Neural cell (in vitro differentiated cells): Measurements from ENCODE around the gene PEAK3. TPM values are rescaled to one million over a fixed set of nuclear protein-coding genes. Genes with fewer than 3 reads are reported as not detected.
"Not testable (repeated sequence)": the region's sequence is repeated elsewhere in the genome, so short reads cannot be mapped to it uniquely, and the experiment has no call there.

Experiments
- H2AFZ ChIP-seq: fragments of 200-600, 300-800 bp; sonication (generic), shearing (Covaris generic); 2 replicates; pipeline ENCODE4 v1.6.0; 2014; ENCODE audit warnings: low read depth, mild to moderate bottlenecking, antibody characterized with exemption, low read length, moderate library complexity
- H3F3A ChIP-seq: fragments of 200-600 bp; shearing (Covaris generic); 2 replicates; pipeline ENCODE4 v1.6.1; 2016; ENCODE audit warnings: mild to moderate bottlenecking, moderate library complexity, mixed read lengths, antibody characterized with exemption, low read length; ENCODE audit not compliant: insufficient read depth, poor library complexity, severe bottlenecking
- H3K27ac ChIP-seq: fragments of 200-600, 300-800 bp; sonication (generic), shearing (Covaris generic); 2 replicates; pipeline ENCODE4 v1.5.1; 2014; ENCODE audit warnings: mild to moderate bottlenecking, low read length, moderate library complexity
- H3K27me3 ChIP-seq: fragments of 300-800, 200-600 bp; sonication (generic), shearing (Covaris generic); 2 replicates; pipeline ENCODE4 v1.6.0; 2014; ENCODE audit warnings: mild to moderate bottlenecking, low read depth, low read length, moderate library complexity; ENCODE audit not compliant: insufficient read depth
- H3K36me3 ChIP-seq: fragments of 300-800, 200-600 bp; sonication (generic), shearing (Covaris generic); 2 replicates; pipeline ENCODE4 v1.5.1; 2014; ENCODE audit warnings: mild to moderate bottlenecking, antibody characterized with exemption, low read length, moderate library complexity; ENCODE audit not compliant: insufficient read depth
- H3K4me2 ChIP-seq: fragments of 300-800, 200-600 bp; sonication (generic), shearing (Covaris generic); 2 replicates; pipeline ENCODE4 v1.6.0; 2014; ENCODE audit warnings: mild to moderate bottlenecking, low read length
- H3K4me3 ChIP-seq: fragments of 300-800, 200-600 bp; sonication (generic), shearing (Covaris generic); 2 replicates; pipeline ENCODE4 v1.5.1; 2014; ENCODE audit warnings: mild to moderate bottlenecking, low read length, moderate library complexity
- H3K79me2 ChIP-seq: fragments of 200-600 bp; shearing (Covaris generic); replicated peaks from 2 replicates; pipeline ENCODE4 v1.6.0; 2014; ENCODE audit warnings: mild to moderate bottlenecking, low read length, moderate library complexity; ENCODE audit not compliant: insufficient read depth
- H3K9ac ChIP-seq: fragments of 300-800, 200-600 bp; sonication (generic), shearing (Covaris generic); 2 replicates; pipeline ENCODE4 v1.6.1; 2016; ENCODE audit warnings: mild to moderate bottlenecking, low read length, mixed read lengths
- H3K9me2 ChIP-seq: fragments of 200-600 bp; shearing (Covaris generic); 2 replicates; pipeline ENCODE4 v1.6.1; 2016; ENCODE audit warnings: mild to moderate bottlenecking, low read length, mixed read lengths; ENCODE audit not compliant: insufficient read depth
- H3K9me3 ChIP-seq: fragments of 200-600, 300-800 bp; sonication (generic), shearing (Covaris generic); 2 replicates; pipeline ENCODE4 v1.6.1; 2016; ENCODE audit warnings: mild to moderate bottlenecking, mixed run types, low read length, moderate library complexity, mixed read lengths
- H4K20me1 ChIP-seq: fragments of 200-600 bp; shearing (Covaris generic); 2 replicates; pipeline ENCODE4 v1.6.1; 2016; ENCODE audit warnings: mild to moderate bottlenecking, mixed run types; ENCODE audit not compliant: insufficient read depth
- EP300 ChIP-seq: fragments of 450-650 bp; conservative IDR thresholded peaks from 2 replicates; pipeline ENCODE4 v1.6.1; 2014; ENCODE audit warnings: antibody characterized with exemption, mild to moderate bottlenecking, moderate library complexity; ENCODE audit not compliant: poor library complexity, severe bottlenecking
- EZH2 ChIP-seq: fragments of 200-600, 300-800 bp; shearing (Covaris generic), sonication (generic); IDR thresholded peaks from 2 replicates; pipeline ENCODE4 v1.6.1; 2014; ENCODE audit warnings: antibody characterized with exemption, low read length, borderline replicate concordance, mild to moderate bottlenecking; ENCODE audit not compliant: insufficient read depth, poor library complexity, severe bottlenecking
- MXI1 ChIP-seq: fragments of 450-650 bp; conservative IDR thresholded peaks from 2 replicates; pipeline ENCODE4 v1.6.1; 2014; ENCODE audit warnings: antibody characterized with exemption, mild to moderate bottlenecking; ENCODE audit not compliant: poor library complexity, severe bottlenecking
- POLR2AphosphoS5 ChIP-seq: IDR thresholded peaks from 2 replicates; pipeline ENCODE4 v1.6.1; 2012
- RAD21 ChIP-seq: fragments of 450-650 bp; conservative IDR thresholded peaks from 2 replicates; pipeline ENCODE4 v1.6.1; 2014; ENCODE audit warnings: antibody characterized with exemption, mild to moderate bottlenecking, moderate library complexity
- SMC3 ChIP-seq: fragments of 450-650 bp; conservative IDR thresholded peaks from 2 replicates; pipeline ENCODE4 v1.6.1; 2014; ENCODE audit warnings: antibody characterized with exemption, mild to moderate bottlenecking, moderate library complexity; ENCODE audit not compliant: poor library complexity
- TAF1 ChIP-seq: IDR thresholded peaks from 2 replicates; pipeline ENCODE4 v1.6.1; 2012; ENCODE audit warnings: low read depth
- polyA plus RNA-seq: library from polyadenylated mRNA; depleted of rRNA; stranded (reverse); fragments of >200 nt; gene quantifications from 2 replicates; pipeline ENCODE4 v1.2.3, GENCODE V29; 2014
- TF ChIP-seq, protein P1 (sequence below): IDR thresholded peaks from 2 replicates; pipeline ENCODE4 v1.6.1; 2012; ENCODE audit warnings: borderline replicate concordance
- TF ChIP-seq, protein P2 (sequence below): fragments of 450-650 bp; IDR thresholded peaks from 2 replicates; pipeline ENCODE4 v1.5.1; 2014; ENCODE audit warnings: antibody characterized with exemption, mild to moderate bottlenecking, moderate library complexity; ENCODE audit not compliant: poor library complexity, severe bottlenecking

Gene PEAK3
- polyA plus RNA-seq, 1 donor from 2014 or later: not detected

DNA sequence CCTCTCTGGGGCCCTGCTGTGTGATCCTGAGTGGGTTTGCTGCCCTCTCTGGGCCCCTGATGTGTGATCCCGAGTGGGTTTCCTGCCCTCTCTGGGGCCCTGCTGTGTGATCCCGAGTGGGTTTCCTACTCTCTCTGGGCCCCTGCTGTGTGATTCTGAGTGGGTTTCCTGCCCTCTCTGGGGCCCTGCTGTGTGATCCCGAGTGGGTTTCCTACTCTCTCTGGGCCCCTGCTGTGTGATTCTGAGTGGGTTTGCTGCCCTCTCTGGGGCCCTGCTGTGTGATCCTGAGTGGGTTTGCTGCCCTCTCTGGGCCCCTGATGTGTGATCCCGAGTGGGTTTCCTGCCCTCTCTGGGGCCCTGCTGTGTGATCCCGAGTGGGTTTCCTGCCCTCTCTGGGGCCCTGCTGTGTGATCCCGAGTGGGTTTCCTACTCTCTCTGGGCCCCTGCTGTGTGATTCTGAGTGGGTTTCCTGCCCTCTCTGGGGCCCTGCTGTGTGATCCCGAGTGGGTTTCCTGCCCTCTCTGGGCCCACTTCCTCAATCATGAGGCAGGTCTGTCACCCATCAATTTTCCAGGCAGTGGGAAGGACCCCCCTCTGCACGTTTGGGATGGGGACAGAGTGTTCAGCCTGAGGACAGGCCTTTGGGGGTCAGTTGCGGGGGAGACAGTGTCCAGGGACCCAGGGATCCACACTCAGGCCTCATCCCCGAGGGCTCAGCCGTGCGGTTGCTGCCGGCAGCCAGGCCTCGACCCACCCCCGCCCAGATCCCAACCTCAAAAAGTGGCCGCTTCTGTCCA lies 512 bp downstream of the PEAK3 start:
- not testable (repeated sequence) for H3K9me3 ChIP-seq, H3F3A ChIP-seq, H3K79me2 ChIP-seq, H3K4me3 ChIP-seq, H2AFZ ChIP-seq, H3K9me2 ChIP-seq, H3K36me3 ChIP-seq, H4K20me1 ChIP-seq, H3K4me2 ChIP-seq, H3K27ac ChIP-seq
- peak overlapping the region; percentile 9 for H3K9ac ChIP-seq
- H3K27me3 ChIP-seq: peaks cover 14% of the 10 kb centered on the region

DNA sequence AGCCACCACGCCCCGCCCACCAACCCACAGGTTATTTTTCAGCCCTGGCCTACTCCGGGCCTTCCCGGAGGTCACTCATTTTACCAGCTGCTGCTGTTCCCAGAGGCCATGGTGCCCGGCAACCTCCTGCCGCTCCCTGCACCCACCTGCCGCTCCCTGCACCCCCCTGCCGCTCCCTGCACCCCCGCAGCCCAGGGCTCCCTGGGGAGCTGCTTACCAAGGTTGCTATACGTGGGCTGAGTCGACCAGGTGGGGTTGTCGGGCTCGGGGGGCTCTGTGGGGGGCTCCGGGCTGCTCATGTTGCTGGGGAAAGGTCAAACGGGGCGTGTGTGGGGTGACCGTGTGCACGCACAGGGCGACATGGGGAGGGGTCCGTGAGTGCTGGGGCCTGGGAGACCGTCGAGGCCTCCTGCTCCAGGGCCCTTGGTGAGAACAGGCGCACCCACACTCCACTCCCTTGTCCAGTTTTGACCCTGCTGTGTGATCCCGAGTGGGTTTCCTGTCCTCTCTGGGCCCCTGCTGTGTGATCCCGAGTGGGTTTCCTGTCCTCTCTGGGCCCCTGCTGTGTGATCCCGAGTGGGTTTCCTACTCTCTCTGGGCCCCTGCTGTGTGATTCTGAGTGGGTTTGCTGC lies 1.2 kb downstream of the PEAK3 start:
- Histone ChIP-seq H3K9me2 (no peaks in the 10 kb centered on the region), H3K79me2 (no peaks in the 10 kb centered on the region), H3K9me3 (no peaks in the 10 kb centered on the region), H3K4me2 (no peak overlapping the region), H3K27ac (no peak overlapping the region), H3K36me3 (no peaks in the 10 kb centered on the region), H3K4me3 (no peak overlapping the region), H2AFZ (no peak overlapping the region), H4K20me1 (no peaks in the 10 kb centered on the region), H3K27me3 (peaks cover 14% of the 10 kb centered on the region), H3F3A (no peaks in the 10 kb centered on the region), H3K9ac (no peak overlapping the region)
- no peak for TF ChIP-seq RAD21
- no peak for TF ChIP-seq EZH2
- no peak for TF ChIP-seq MXI1
- no peak for TF ChIP-seq POLR2AphosphoS5
- no peak for TF ChIP-seq TAF1

DNA sequence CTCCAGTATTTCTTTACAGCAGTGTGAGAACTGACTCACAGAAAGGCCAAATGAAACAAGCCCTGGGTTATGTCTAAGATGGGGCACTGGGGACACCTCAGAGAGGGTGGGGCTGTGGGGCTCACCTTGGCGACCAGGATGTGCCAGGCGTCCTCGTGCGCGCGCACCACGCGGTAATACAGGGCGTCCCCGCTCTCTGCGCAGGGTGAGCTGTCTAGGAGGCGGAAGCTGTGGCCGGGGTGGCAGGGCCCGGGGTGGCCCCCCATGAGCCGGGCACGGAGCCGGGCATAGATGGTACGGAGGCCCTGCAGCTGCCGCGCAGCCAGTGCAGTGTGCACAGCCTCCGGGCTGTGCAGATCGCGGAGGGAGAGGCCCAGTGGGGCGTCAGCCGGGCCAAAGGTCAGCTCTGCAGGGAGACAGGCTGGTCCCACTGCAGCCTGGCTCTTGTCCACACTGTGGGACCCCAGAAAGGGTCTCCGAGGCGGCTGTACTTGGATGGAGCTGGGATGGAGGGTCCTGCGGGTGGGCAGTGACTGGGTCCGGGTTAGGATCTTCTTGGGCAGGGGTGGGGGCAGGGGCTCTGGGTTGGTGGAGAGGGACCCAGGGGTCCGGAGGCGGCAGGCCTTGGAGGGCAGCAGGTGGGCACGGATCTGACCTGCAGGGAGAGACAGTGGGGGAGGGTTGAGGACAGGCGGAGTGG lies 3.4 kb downstream of the PEAK3 start:
- Histone ChIP-seq H4K20me1 (peaks cover 4% of the 10 kb centered on the region), H3K9me2 (no peaks in the 10 kb centered on the region), H3K4me2 (no peak overlapping the region), H3K27ac (no peak overlapping the region), H2AFZ (no peak overlapping the region), H3K9ac (no peak overlapping the region), H3K27me3 (peaks cover 14% of the 10 kb centered on the region), H3K79me2 (peaks cover 8% of the 10 kb centered on the region), H3K36me3 (no peaks in the 10 kb centered on the region), H3F3A (no peaks in the 10 kb centered on the region), H3K4me3 (no peak overlapping the region), H3K9me3 (no peaks in the 10 kb centered on the region)
- TF ChIP-seq, protein P1, sequence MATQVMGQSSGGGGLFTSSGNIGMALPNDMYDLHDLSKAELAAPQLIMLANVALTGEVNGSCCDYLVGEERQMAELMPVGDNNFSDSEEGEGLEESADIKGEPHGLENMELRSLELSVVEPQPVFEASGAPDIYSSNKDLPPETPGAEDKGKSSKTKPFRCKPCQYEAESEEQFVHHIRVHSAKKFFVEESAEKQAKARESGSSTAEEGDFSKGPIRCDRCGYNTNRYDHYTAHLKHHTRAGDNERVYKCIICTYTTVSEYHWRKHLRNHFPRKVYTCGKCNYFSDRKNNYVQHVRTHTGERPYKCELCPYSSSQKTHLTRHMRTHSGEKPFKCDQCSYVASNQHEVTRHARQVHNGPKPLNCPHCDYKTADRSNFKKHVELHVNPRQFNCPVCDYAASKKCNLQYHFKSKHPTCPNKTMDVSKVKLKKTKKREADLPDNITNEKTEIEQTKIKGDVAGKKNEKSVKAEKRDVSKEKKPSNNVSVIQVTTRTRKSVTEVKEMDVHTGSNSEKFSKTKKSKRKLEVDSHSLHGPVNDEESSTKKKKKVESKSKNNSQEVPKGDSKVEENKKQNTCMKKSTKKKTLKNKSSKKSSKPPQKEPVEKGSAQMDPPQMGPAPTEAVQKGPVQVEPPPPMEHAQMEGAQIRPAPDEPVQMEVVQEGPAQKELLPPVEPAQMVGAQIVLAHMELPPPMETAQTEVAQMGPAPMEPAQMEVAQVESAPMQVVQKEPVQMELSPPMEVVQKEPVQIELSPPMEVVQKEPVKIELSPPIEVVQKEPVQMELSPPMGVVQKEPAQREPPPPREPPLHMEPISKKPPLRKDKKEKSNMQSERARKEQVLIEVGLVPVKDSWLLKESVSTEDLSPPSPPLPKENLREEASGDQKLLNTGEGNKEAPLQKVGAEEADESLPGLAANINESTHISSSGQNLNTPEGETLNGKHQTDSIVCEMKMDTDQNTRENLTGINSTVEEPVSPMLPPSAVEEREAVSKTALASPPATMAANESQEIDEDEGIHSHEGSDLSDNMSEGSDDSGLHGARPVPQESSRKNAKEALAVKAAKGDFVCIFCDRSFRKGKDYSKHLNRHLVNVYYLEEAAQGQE: no peak
- TF ChIP-seq, protein P2, sequence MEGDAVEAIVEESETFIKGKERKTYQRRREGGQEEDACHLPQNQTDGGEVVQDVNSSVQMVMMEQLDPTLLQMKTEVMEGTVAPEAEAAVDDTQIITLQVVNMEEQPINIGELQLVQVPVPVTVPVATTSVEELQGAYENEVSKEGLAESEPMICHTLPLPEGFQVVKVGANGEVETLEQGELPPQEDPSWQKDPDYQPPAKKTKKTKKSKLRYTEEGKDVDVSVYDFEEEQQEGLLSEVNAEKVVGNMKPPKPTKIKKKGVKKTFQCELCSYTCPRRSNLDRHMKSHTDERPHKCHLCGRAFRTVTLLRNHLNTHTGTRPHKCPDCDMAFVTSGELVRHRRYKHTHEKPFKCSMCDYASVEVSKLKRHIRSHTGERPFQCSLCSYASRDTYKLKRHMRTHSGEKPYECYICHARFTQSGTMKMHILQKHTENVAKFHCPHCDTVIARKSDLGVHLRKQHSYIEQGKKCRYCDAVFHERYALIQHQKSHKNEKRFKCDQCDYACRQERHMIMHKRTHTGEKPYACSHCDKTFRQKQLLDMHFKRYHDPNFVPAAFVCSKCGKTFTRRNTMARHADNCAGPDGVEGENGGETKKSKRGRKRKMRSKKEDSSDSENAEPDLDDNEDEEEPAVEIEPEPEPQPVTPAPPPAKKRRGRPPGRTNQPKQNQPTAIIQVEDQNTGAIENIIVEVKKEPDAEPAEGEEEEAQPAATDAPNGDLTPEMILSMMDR: no peak
- TF ChIP-seq EP300 (no peak), MXI1 (no peak), POLR2AphosphoS5 (no peak), TAF1 (no peak), SMC3 (no peak), EZH2 (no peak), RAD21 (no peak)
